HG03060 (cell line): ENCODE measurements around the gene LPCAT3.
"Not testable (repeated sequence)": the region's sequence is repeated elsewhere in the genome, so short reads cannot be mapped to it uniquely, and the experiment has no call there.

ENCODE experiments used
- ATAC-seq: cut with Tn5 transposase; IDR thresholded peaks from one replicate; pipeline ENCODE4 v1.9.1; 2021; ENCODE audit warnings: low read depth, moderate number of reproducible peaks; ENCODE audit not compliant: unreplicated experiment

Gene LPCAT3

GRCh38 chr12:7039403-7039802 is 21.1 kb upstream of the LPCAT3 start:
- no peak for ATAC-seq

- ATAC-seq, result no peak
These were observed 20.3 kb upstream of the LPCAT3 start for GRCh38 chr12:7038591-7038990.

GRCh38 chr12:7037411-7037810 is 19.1 kb upstream of the LPCAT3 start:
- ATAC-seq, result not testable (repeated sequence)

- ATAC-seq, result no peak
These were observed 17.2 kb upstream of the LPCAT3 start for GRCh38 chr12:7035463-7035862.

GRCh38 chr12:7034464-7034863 is 16.2 kb upstream of the LPCAT3 start:
- ATAC-seq, result no peak

GRCh38 chr12:7032990-7033389 is 14.7 kb upstream of the LPCAT3 start:
- no peak for ATAC-seq

GRCh38 chr12:7031306-7031705 is 13.0 kb upstream of the LPCAT3 start:
- no peak for ATAC-seq

- ATAC-seq, result no peak
These were observed 8.6 kb upstream of the LPCAT3 start for GRCh38 chr12:7026854-7027253.

GRCh38 chr12:7023114-7023513 is 4.8 kb upstream of the LPCAT3 start:
- no peak for ATAC-seq

GRCh38 chr12:7021956-7022355 is 3.7 kb upstream of the LPCAT3 start:
- ATAC-seq, result no peak

- ATAC-seq, result no peak
These were observed 830 bp upstream of the LPCAT3 start for GRCh38 chr12:7019043-7019569.

- ATAC-seq, result no peak
These were observed 366 bp downstream of the LPCAT3 start for GRCh38 chr12:7017870-7018349.

GRCh38 chr12:7016958-7017571 is 1.2 kb downstream of the LPCAT3 start:
- no peak for ATAC-seq

- no peak for ATAC-seq
These were observed 2.5 kb downstream of the LPCAT3 start for GRCh38 chr12:7015555-7016370.

- ATAC-seq, result no peak
These were observed 5.2 kb downstream of the LPCAT3 start for GRCh38 chr12:7013101-7013500.

GRCh38 chr12:7012024-7012607 is 6.2 kb downstream of the LPCAT3 start:
- no peak for ATAC-seq

GRCh38 chr12:7011398-7011797 is 6.9 kb downstream of the LPCAT3 start:
- not testable (repeated sequence) for ATAC-seq

GRCh38 chr12:7009512-7009911 is 8.8 kb downstream of the LPCAT3 start:
- no peak for ATAC-seq

GRCh38 chr12:7008864-7009263 is 9.4 kb downstream of the LPCAT3 start:
- no peak for ATAC-seq

- no peak for ATAC-seq
These were observed 11.6 kb downstream of the LPCAT3 start for GRCh38 chr12:7006639-7007038.

- ATAC-seq, result no peak
These were observed 13.0 kb downstream of the LPCAT3 start for GRCh38 chr12:7005311-7005710.
